HG02588 (cell line): ENCODE measurements around the gene MAP3K13.
A peak's percentile ranks its signal among the peaks of the same experiment; 100 is the strongest.

Source experiments
- ATAC-seq: cut with Tn5 transposase; IDR thresholded peaks from one replicate; pipeline ENCODE4 v1.9.1; 2021; ENCODE audit warnings: mild to moderate bottlenecking, moderate library complexity; ENCODE audit not compliant: unreplicated experiment

The MAP3K13 gene

DNA sequence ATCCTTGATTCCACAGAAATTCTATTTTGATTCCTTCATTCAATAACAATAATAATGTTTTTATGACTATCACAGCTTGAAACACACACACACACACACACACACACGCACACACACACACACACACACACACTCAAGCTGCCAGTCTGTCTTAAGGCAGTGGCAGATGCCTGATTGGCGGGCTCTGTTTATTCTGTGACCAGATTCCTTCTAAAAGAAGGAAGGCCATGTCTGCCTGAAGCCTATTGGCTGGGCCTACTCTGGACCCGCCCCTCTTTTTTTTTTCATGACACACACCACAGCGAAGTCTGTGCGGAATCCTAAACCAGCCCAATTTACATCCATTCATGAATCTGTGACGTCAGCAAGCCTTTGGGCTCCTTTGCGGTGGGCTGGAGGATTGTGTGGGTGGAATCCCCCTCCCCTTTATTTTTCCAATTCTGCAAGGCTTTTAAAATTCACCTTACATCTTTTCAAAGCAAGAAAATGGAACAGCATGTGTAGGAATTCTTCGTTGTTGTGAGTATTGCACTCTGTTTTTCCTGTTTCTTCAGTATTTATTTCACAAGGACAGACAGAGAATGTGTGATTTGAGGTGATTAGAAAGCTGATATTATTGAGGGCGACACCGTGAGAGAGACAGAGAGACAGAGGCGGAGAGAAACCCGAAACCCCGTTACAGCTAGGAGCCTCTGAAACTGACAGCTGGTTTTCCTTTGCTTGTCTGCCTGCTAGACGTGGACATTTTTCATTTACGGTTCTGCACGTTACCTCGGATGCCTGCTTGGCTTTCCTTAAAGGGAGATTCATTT lies at the start of gene MAP3K13:
Gene MAP3K13 (plus strand): TSS at position 287 of the 812 bp plus-strand sequence. CDS start 65,446 bp downstream, outside the sequence.
- peak; percentile 97 for ATAC-seq

DNA sequence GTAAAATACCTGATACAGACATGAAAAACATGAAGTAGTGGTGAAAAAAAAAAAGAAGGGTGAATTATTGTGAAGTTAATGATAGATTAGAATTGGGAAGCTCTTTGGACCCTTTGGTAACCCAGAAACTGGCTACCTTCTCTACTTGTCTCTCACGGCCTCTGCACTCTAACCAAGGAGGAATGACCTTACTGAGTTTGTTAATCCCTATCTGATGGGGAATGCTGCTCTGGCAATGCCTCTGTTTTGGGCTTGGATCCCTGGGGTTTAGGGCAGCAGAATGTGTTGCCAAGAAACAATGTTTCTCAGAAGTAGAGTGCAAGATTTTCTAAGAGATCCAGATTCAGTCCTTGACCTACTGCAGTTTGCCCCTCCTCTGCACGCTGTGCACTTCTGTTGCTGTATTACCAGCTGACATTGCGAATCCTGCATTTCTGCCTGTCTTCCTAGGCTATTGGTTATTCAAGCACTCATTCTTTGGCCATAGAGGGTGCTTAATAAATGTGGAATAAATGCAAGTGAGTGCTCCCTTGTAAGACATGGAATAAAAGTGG lies 49.2 kb upstream of the MAP3K13 start:
- no peak for ATAC-seq

- ATAC-seq = no peak
Observed at GRCh38 chr3:185316740-185317412, 46.1 kb upstream of the MAP3K13 start.

- ATAC-seq = no peak
Observed at GRCh38 chr3:185317674-185318073, 45.3 kb upstream of the MAP3K13 start.

DNA sequence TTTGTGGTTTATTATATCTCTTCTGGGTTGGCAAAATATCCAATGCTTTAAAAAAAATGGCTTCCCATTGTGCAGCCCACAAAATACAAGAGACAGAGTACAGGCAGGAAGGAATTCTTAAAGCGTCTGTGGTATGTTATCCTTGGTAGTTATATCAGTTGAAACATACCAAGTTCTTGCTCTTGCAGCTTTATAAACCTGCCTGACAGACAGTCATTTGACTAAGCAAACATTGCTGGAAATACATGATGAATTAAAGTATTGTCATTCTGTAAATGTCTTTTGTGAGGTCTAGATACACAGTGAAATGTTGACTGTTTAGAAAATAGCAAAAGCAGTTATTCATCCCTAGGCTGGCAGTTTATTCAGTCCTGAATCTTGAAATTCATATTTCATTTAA lies 44.8 kb upstream of the MAP3K13 start:
- no peak for ATAC-seq

- ATAC-seq = no peak
Observed at GRCh38 chr3:185319801-185320200, 43.1 kb upstream of the MAP3K13 start.

DNA sequence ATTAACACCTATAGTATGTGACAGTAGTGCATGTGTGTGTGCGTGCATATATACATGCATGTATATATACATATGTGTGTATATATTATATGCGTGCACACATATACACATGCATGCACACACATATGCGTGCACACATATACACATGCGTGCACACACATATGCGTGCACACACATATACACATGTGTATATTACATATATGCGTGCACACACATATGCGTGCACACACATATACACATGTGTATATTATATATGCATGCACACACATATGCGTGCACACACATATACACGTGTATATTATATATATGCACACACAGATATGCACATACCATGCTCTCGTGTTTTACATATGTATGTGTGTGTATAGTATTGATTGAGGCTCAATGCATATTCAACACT lies 42.0 kb upstream of the MAP3K13 start:
- ATAC-seq = no peak

DNA sequence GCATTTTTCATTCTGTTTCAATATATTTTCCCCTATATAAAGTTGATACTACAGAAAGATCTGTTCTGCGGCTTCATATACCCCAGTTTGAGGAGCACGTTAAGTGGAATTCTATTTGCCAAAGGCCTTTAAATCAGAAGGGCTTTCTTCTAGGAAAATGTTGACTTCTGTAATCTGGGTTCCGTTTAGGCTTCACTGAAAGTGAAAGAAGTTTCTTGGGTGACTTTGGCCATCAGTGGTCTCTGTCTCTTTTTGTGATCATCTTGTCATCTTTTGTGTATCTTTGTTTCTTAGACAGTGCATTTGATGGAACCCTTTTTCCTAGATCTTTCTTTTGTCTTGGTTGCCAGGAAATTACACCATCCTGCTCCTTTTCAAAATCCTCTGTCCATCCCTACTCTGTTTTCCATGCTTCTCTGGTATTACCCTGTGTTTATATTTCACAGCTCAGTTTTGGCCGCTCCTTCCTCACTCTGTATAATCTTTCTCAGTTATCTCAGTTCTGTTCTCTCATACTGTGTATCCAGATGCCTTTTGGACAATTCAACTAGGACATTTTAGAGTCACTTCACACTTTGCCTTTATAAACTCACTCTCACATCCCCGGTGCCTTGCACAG lies 40.7 kb upstream of the MAP3K13 start:
- ATAC-seq = no peak

DNA sequence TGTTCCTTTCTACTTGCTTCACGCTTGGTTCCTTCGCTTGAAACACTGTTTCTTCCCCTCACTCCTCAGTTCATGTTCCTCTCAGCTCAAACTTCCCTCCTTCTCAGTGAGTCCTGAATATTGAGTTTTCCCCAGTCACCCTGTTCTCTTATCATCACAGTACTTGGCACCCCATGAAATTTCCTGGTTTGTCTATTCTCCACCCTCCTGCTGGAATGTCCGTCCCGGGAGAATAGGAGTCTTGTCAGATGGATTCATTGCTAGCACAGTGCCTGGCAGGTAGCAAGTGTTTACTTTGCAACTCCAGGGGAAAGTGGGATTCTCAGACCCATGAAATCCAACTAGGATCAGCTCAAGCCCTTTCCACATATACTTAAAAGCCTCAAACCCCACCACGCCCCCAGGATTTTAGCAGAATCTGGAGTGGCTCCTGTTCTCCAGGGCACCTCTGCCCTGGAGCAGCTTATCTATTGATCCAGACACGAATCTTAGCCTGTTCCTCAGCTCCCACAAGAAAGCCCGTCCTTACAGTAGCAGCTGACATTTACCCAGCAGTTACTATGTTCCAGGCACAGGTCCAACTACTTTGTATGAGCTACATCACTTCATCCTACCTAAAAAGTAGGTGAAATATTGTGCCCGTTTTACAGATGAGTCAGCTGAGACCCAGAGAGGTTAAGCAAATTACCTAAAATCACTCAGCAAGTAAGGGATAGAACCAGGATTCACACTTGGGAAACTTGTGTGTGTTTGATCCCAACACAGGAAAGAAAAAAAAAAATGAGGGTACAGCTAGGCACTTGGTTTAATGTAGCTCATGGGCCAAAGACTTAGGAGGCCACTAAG lies 36.8 kb upstream of the MAP3K13 start:
- no peak for ATAC-seq

DNA sequence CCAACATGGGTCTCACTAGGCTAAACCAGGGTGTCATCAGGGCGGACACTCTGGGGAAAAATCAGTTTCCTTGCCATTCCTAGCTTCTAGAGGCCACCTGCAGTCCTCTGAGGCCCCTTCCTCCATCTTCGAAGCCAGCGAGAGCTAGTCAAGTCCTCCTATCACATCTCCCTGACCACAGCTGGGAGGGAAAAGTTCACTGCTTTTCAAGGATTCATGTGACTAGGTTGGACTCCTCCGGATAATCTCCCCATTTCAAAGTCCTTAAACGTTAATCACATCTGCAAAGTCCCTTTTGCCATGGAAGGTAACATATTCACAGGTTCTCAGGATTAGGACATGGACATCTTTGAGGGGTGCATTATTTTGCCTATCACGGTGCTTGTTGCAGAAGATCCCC lies 35.9 kb upstream of the MAP3K13 start:
- ATAC-seq = no peak

DNA sequence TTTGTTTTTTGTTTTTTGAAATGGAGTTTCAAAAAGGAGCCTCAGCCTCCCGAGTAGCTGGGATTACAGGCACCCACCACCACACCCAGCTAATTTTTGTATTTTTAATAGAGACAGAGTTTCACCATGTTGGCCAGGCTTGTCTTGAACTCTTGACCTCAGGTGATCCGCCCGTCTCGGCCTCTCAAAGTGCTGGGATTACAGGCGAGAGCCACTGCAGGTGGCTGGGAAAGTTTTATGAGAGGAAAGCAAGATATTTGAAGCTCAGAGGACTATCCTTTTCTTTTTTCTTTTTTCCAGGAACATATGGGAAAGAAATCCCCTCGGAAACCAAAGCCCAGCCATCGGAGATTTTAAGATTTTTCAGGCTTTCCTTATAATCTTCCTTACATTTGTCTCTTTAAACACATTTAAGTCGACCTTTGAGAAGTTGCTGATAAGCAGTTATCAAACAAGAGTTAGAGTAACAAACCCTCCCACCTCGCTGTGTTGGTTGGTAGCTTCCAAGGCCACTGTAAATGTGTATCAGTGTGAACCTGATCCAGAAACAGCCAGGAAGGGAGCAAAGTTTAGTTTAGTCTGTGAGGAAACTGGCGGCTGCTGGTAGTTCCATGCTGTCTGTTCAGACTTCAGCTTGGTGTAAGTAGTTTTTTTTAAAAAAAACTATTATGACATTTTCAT lies 34.5 kb upstream of the MAP3K13 start:
- no peak for ATAC-seq

DNA sequence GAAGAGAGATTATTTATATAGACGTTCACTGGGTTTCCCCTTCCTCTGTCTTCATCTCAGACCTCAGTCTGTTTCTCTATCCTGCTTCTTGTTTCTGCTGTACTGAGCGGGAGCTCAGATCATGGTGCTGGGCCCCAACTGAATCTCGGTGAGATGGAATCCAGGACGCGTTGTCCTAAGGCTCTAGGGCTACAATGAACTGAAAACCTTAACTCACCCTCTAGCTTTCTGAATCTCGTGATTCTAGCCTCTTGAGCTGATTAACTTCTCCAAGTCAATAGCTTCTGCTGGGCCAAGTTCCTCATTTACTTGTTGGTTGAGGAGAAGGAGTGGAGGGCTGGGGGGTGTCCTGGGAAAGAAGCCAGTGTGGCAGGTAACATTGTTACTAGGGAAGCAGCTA lies 32.7 kb upstream of the MAP3K13 start:
- no peak for ATAC-seq

DNA sequence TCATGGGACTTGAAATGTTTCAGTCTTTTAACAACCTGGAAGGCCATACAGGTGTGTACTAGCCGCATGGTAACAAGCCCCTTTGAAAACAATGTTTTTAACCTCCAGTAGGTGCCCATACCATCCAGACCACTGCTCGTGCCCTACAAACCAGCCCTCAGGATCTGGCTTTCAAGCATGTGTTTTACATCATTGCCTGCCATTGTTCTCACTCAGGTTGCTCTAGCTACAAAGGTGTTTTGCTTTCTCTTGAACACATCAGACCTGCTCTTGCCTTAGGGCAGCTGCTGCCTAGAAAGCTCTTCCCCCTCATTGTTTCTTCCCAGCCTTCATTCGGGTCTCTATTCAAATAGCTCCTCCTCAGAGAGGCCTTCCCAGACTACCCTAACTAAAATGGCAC lies 32.3 kb upstream of the MAP3K13 start:
- no peak for ATAC-seq

- ATAC-seq = peak; percentile 98
Observed at GRCh38 chr3:185332026-185332735, 30.8 kb upstream of the MAP3K13 start.

DNA sequence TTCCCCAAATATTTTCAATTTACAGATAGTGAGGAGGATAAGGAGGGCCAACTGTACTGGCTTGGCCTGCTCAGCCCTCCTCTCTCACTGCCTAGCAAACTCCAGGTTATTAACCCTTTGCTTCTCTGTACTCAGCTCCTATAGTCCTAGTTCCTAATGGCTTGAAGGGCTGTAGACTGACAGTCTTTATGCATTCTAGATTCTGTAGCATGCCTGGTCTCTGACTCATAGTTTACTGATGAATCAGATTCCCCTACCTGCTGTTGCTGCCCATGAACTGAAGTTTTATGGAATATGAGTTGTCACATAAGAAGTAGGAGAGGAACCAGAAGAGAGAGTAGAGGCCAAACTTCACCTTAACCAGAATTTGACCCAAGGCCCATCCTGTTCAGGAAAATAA lies 27.1 kb upstream of the MAP3K13 start:
- no peak for ATAC-seq

DNA sequence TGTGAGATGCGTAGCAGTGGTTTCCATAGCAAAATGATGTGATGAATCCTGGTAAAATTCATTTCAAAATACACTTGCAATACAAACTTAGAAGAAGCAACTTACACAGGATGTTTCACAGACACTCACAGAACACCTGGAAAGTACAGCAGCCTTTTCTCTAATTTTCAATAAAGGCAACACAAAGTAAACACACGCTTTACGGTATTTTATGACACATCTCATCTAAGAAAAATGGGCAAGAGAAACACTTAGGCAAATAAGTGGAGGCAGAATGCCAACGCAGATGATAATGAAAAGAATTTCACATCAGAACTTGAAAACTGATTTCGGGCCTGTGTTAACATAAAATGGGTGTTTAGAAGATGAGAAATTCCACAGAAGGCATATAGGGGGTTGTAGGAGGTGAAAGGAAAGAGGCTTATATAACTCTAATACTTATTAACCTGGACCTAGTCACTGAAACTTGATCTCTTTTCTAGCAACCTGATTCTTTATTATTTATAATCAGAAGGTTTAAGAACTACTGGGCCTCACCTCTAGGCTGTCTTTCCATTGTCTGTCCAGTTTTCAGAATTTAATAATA lies 25.6 kb upstream of the MAP3K13 start:
- no peak for ATAC-seq

GRCh38 chr3:185339945-185340344 lies 23.0 kb upstream of the MAP3K13 start:
- ATAC-seq = no peak

GRCh38 chr3:185340751-185341150 lies 22.2 kb upstream of the MAP3K13 start:
- no peak for ATAC-seq
